Mucosa of descending colon (tissue), 3 donors: Measurements from ENCODE around the gene GNAL. TPM values are rescaled to one million over a fixed set of nuclear protein-coding genes. Genes with fewer than 3 reads are reported as not detected.

Source experiments
- ATAC-seq: fragments of 200-7000 bp; cut with Tn5 transposase; one replicate; pipeline ENCODE4 v1.9.1; 2020; ENCODE audit warnings: mild to moderate bottlenecking, moderate library complexity
- DNase-seq, 3 donors: peaks; one replicate each; pipeline ENCODE4 v3.0.0-alpha.2; 2020
- H3K36me3 ChIP-seq: fragments of 200-600 bp; one replicate; pipeline ENCODE4 v1.8.0; 2021; ENCODE audit warnings: low read depth, mild to moderate bottlenecking
- H3K4me1 ChIP-seq: fragments of 200-600 bp; one replicate; pipeline ENCODE4 v1.8.0; 2021; ENCODE audit warnings: low read depth, mild to moderate bottlenecking
- H3K4me3 ChIP-seq: fragments of 200-600 bp; one replicate; pipeline ENCODE4 v1.8.0; 2021; ENCODE audit warnings: mild to moderate bottlenecking
- H3K9me3 ChIP-seq: fragments of 200-600 bp; one replicate; pipeline ENCODE4 v1.8.0; 2021; ENCODE audit warnings: mild to moderate bottlenecking
- intact Hi-C, 2 donors: fragments of 100-400 bp; cut with DNase I in 1 of 2; cut with micrococcal nuclease in 1 of 2; formaldehyde crosslinking; loops; one replicate each; pipeline versions ENCODE4 v1.11.0 to v1.11.1; 2022; cut with DNase I, micrococcal nuclease
- total RNA-seq, 3 donors: library from RNA; stranded (reverse); fragmentation: NEBNext Ultra II Directional in 2 of 3; extraction: Animal tissue kit (Norgen Biotek cat#: 25700) in 2 of 3; gene quantifications; one replicate each; pipeline versions ENCODE4 v1.2.1 to v1.2.4, GENCODE V29; 2021 to 2023
- TF ChIP-seq, protein P1 (sequence below): fragments of 200-600 bp; IDR thresholded peaks from one replicate; pipeline ENCODE4 v1.8.0; 2022; ENCODE audit warnings: antibody characterized with exemption, mild to moderate bottlenecking
- donor health status: DM: no; HTN: no; CAD: no; lungs with moderate emphysema.
- donor health status: DM: no; HTN: no; CAD: no.
- donor health status: DM: no; HTN: yes; CAD: no.

GNAL gene
- total RNA-seq, 3 donors from 2014 or later: 4.7 to 20.7 (median 5.3) TPM

DNA sequence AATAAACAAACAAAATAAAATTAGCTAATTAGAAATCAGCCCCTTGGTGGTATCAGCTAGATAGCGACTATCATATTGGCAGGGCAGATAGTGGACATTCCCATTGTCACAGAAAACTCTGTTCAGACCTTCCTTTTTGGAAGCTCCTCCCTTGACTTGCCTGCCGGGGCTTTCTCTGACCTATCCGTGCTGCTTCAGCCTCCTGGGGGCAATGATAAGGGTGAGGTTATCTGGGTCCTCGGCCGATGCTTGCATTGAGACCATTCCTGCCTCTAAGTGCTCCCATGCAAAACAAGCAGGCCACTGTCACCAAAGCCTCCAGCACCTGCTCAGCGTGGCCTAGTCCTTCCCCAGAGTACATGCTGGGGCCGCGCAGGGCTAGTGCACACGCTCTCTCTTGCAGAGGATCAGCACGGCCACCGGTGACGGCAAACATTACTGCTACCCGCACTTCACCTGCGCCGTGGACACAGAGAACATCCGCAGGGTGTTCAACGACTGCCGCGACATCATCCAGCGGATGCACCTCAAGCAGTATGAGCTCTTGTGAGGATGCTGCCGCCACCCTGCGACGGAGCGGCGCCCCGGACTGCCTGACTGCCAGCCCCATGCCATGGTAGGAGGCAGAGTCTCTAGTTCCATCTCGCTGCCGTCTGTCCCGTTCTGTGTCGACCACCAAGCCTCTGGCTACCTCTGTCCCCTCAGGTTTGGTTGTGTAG, 191.7 kb downstream of the GNAL start:
- intact Hi-C loops: no loop called here
- no peaks in the 10 kb centered on the region for H3K9me3 ChIP-seq
- ATAC-seq (no peak), DNase-seq (no peak)
- H3K4me1 ChIP-seq: peaks cover 13% of the 10 kb centered on the region
- H3K4me3 ChIP-seq: no peak overlapping the region
- no peaks in the 10 kb centered on the region for H3K36me3 ChIP-seq
- TF ChIP-seq, protein P1, sequence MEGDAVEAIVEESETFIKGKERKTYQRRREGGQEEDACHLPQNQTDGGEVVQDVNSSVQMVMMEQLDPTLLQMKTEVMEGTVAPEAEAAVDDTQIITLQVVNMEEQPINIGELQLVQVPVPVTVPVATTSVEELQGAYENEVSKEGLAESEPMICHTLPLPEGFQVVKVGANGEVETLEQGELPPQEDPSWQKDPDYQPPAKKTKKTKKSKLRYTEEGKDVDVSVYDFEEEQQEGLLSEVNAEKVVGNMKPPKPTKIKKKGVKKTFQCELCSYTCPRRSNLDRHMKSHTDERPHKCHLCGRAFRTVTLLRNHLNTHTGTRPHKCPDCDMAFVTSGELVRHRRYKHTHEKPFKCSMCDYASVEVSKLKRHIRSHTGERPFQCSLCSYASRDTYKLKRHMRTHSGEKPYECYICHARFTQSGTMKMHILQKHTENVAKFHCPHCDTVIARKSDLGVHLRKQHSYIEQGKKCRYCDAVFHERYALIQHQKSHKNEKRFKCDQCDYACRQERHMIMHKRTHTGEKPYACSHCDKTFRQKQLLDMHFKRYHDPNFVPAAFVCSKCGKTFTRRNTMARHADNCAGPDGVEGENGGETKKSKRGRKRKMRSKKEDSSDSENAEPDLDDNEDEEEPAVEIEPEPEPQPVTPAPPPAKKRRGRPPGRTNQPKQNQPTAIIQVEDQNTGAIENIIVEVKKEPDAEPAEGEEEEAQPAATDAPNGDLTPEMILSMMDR: no peak

DNA sequence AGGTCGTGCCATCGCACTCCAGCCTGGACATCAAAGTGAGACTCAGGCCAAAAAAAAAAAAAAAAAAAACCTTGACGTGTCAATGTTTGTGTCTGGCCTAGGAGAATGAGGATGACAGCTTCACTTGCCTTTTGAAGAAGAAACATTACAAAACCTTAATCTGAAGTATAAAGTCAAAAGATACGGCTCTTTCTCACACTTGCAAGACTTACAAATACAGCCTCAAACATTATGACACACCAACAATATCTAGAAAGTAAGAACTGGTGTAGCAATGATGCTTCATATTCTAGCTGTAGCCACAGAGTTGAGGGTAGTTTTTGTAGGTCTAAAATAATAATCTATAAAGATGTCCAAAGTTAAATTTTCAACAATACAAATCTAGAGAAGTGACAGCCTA, 193.6 kb downstream of the GNAL start:
- TF ChIP-seq, protein P1: no peak
- intact Hi-C loops: no loop called here
- peaks cover 13% of the 10 kb centered on the region for H3K4me1 ChIP-seq
- H3K4me3 ChIP-seq: no peak overlapping the region
- no peak for DNase-seq
- no peaks in the 10 kb centered on the region for H3K9me3 ChIP-seq
- no peaks in the 10 kb centered on the region for H3K36me3 ChIP-seq
- no peak for ATAC-seq

GRCh38 chr18:11883153-11883552, 194.1 kb downstream of the GNAL start:
- TF ChIP-seq, protein P1: no peak
- Histone ChIP-seq H3K4me3 (no peak overlapping the region), H3K9me3 (no peaks in the 10 kb centered on the region), H3K4me1 (peaks cover 15% of the 10 kb centered on the region), H3K36me3 (no peaks in the 10 kb centered on the region)
- intact Hi-C loops: no loop called here
- DNase-seq (no peak), ATAC-seq (no peak)

DNA sequence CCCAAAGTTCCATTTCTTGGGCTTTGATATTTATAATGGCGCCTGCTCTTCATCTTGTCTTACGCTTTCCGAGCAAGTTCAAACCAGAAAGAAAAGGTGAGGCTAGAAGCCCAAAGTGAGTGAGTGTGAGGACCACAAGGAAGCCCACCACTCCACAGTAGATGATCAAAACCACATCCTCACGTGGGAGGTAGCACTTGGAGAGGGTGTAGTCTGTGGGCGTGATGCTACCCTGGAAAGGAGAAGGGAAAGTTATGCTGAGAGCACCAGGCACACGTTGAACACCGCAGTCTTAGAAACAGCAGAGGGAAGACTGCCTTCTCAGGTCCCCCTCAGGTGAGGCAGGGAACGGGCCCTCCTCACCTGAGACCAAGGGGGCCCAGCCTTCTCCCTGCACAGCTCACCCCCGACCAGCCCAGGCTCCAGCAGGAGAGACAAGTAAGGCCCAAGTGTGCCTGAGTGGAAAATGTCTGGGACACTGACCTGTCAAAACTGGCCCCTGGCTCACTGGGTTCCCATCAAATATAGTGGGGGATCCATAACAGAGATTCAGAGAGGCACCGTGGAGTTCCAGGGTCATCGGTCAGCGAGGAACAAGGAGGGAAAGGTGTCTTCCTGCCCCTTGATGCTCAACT, 195.4 kb downstream of the GNAL start:
- H3K4me1 ChIP-seq: peaks cover 18% of the 10 kb centered on the region
- H3K9me3 ChIP-seq: no peaks in the 10 kb centered on the region
- no peaks in the 10 kb centered on the region for H3K36me3 ChIP-seq
- no peak overlapping the region for H3K4me3 ChIP-seq
- TF ChIP-seq, protein P1: no peak
- intact Hi-C loops: no loop called here
- DNase-seq (no peak), ATAC-seq (no peak)

DNA sequence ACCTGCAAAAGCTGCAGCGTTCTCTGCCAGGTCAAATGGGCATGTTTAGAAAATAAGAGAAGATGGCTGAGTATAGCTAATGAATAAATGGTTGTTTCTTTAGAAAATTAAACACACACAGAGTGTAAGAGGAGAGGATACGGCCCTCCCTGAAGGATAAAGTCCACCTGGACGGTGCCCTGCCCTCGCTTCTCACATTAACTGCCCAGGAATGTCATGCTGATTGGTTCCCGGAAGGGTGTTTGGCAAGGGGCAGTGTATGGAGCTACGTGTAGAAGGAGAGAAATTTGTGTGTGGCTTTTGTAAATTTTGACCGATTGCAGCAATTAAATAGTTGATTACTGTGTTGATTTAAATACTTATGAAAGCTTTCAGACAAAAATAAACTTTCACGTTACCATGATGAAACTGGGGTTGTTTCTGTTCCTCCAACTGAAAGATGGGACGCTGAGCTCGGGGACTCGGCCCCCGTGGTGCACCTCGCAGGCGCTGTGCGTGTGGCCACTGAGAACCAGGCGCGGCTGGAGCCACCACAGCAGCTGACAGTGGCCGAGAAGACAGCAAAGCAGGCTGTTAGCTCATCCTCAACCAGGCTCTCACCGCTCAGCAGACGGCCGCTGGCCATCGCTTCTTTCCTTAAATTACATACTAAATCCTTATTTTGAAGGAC, 196.3 kb downstream of the GNAL start:
- TF ChIP-seq, protein P1: no peak
- DNase-seq (peak; percentile 61 to 71 (median 66)), ATAC-seq (peak; percentile 84)

More for the DNA sequence above, 196.3 kb downstream of the GNAL start:
- H3K4me3 ChIP-seq: no peak overlapping the region
- H3K9me3 ChIP-seq: no peaks in the 10 kb centered on the region
- H3K4me1 ChIP-seq: peaks cover 18% of the 10 kb centered on the region
- no peaks in the 10 kb centered on the region for H3K36me3 ChIP-seq
- intact Hi-C loops: no loop called here
